HEK293 (cell line): ENCODE results near the gene MT1B.

Source experiments
- CTCF ChIA-PET: fragments of 350-600 bp; formaldehyde crosslinking; extraction: SDS; loops from one replicate; lab custom pipeline; 2021; ENCODE audit warnings: antibody characterized with exemption; lab: Yijun Ruan, JAX
- POLR2A ChIA-PET: fragments of 300-600 bp; formaldehyde crosslinking; extraction: SDS; loops from one replicate; lab custom pipeline; 2020; ENCODE audit warnings: antibody characterized with exemption, inconsistent platforms; lab: Yijun Ruan, JAX
- H3K27ac ChIP-seq: fragments of 200-500 bp; sonication (Bioruptor generic); 2 replicates; pipeline ENCODE4 v1.5.1; 2014; ENCODE audit warnings: low read depth, low read length, control low read depth, inconsistent platforms; ENCODE audit errors: extremely low read depth
- H3K36me3 ChIP-seq, 2 experiments: fragments of 200-500 bp in 1 of 2; sonication (Bioruptor generic) in 1 of 2; 1 replicate in 1 of 2; 2 replicates in 1 of 2; pipeline ENCODE4 v1.5.1; 2014 to 2017; ENCODE audit warnings: inconsistent platforms in 2 of 2, low read length in 2 of 2; ENCODE audit not compliant: control insufficient read depth in 2 of 2, insufficient read depth in 1 of 2
- H3K4me1 ChIP-seq: fragments of 200-500 bp; sonication (Bioruptor generic); 2 replicates; pipeline ENCODE4 v1.5.1; 2014; ENCODE audit warnings: mild to moderate bottlenecking, low read length, inconsistent platforms; ENCODE audit not compliant: control insufficient read depth, insufficient read depth
- H3K4me3 ChIP-seq: 2 replicates; pipeline ENCODE4 v1.5.1; 2011; ENCODE audit warnings: low read depth, mild to moderate bottlenecking, control low read depth, low read length, moderate library complexity
- H3K9me3 ChIP-seq: fragments of 200-500 bp; sonication (Bioruptor generic); 2 replicates; pipeline ENCODE4 v1.5.1; 2014; ENCODE audit warnings: low read depth, low read length, inconsistent platforms; ENCODE audit not compliant: control insufficient read depth, insufficient read depth
- OVOL3 ChIP-seq: fragments of 450-650 bp; formaldehyde crosslinking; IDR thresholded peaks from 2 replicates; pipeline ENCODE4 v1.5.1; 2016; ENCODE audit warnings: missing biosample characterization, missing genetic modification characterization
- PRDM1 ChIP-seq: fragments of 450-650 bp; formaldehyde crosslinking; IDR thresholded peaks from 2 replicates; pipeline ENCODE4; 2016; ENCODE audit warnings: missing biosample characterization, missing genetic modification characterization
- PRDM2 ChIP-seq: fragments of 450-650 bp; formaldehyde crosslinking; IDR thresholded peaks from 2 replicates; pipeline ENCODE4 v1.5.1; 2016; ENCODE audit warnings: missing biosample characterization, missing genetic modification characterization, borderline replicate concordance
- WT1 ChIP-seq: fragments of 450-650 bp; formaldehyde crosslinking; IDR thresholded peaks from 2 replicates; pipeline ENCODE4 v1.5.1; 2016; ENCODE audit warnings: missing biosample characterization, missing genetic modification characterization
- ZBTB10 ChIP-seq: fragments of 450-650 bp; formaldehyde crosslinking; IDR thresholded peaks from 2 replicates; pipeline ENCODE4 v1.5.1; 2016; ENCODE audit warnings: missing biosample characterization, missing genetic modification characterization
- ZBTB17 ChIP-seq: fragments of 450-650 bp; formaldehyde crosslinking; IDR thresholded peaks from 2 replicates; pipeline ENCODE4 v1.5.1; 2016; ENCODE audit warnings: missing biosample characterization, missing genetic modification characterization
- ZNF10 ChIP-seq: fragments of 450-650 bp; formaldehyde crosslinking; IDR thresholded peaks from 2 replicates; pipeline ENCODE4 v1.5.1; 2017; ENCODE audit warnings: missing biosample characterization, missing genetic modification characterization
- ZNF169 ChIP-seq: fragments of 450-650 bp; formaldehyde crosslinking; IDR thresholded peaks from 2 replicates; pipeline ENCODE4 v1.5.1; 2016; ENCODE audit warnings: missing biosample characterization, missing genetic modification characterization
- ZNF18 ChIP-seq: fragments of 450-650 bp; formaldehyde crosslinking; IDR thresholded peaks from 2 replicates; pipeline ENCODE4 v1.5.1; 2016; ENCODE audit warnings: missing biosample characterization, missing genetic modification characterization
- ZNF239 ChIP-seq: fragments of 450-650 bp; formaldehyde crosslinking; IDR thresholded peaks from 2 replicates; pipeline ENCODE4 v1.5.1; 2016; ENCODE audit warnings: missing biosample characterization, missing genetic modification characterization
- ZNF266 ChIP-seq: fragments of 450-650 bp; formaldehyde crosslinking; IDR thresholded peaks from 2 replicates; pipeline ENCODE4 v1.5.1; 2016; ENCODE audit warnings: missing biosample characterization, missing genetic modification characterization, low read depth
- ZNF426 ChIP-seq: fragments of 450-650 bp; formaldehyde crosslinking; IDR thresholded peaks from 2 replicates; pipeline ENCODE4 v1.5.1; 2017; ENCODE audit warnings: missing biosample characterization, missing genetic modification characterization, mild to moderate bottlenecking, inconsistent platforms, moderate library complexity
- ZNF48 ChIP-seq: fragments of 450-650 bp; formaldehyde crosslinking; IDR thresholded peaks from 2 replicates; pipeline ENCODE4 v1.5.1; 2016; ENCODE audit warnings: missing biosample characterization, missing genetic modification characterization
- ZNF518A ChIP-seq: fragments of 450-650 bp; formaldehyde crosslinking; conservative IDR thresholded peaks from 2 replicates; pipeline ENCODE4 v1.5.1; 2016; ENCODE audit warnings: low read depth, missing biosample characterization, missing genetic modification characterization
- ZNF626 ChIP-seq: fragments of 450-650 bp; sonication (Bioruptor Pico); formaldehyde crosslinking; IDR thresholded peaks from 2 replicates; pipeline ENCODE4 v1.5.1; 2018; ENCODE audit warnings: missing biosample characterization, missing genetic modification characterization, inconsistent platforms
- ZNF677 ChIP-seq: fragments of 450-650 bp; IDR thresholded peaks from 2 replicates; pipeline ENCODE4 v1.5.0; 2018; ENCODE audit warnings: missing biosample characterization, mild to moderate bottlenecking, missing genetic modification characterization, moderate library complexity
- ZNF830 ChIP-seq: fragments of 450-650 bp; IDR thresholded peaks from 2 replicates; pipeline ENCODE4 v1.5.0; 2018; ENCODE audit warnings: missing biosample characterization, missing genetic modification characterization, low read depth, mild to moderate bottlenecking, moderate library complexity
- ZSCAN23 ChIP-seq: fragments of 450-650 bp; formaldehyde crosslinking; IDR thresholded peaks from 2 replicates; pipeline ENCODE4 v1.5.1; 2016; ENCODE audit warnings: missing biosample characterization, missing genetic modification characterization
- ZSCAN5A ChIP-seq: fragments of 450-650 bp; formaldehyde crosslinking; IDR thresholded peaks from 2 replicates; pipeline ENCODE4 v1.5.1; 2016; ENCODE audit warnings: missing biosample characterization, missing genetic modification characterization

Gene MT1B

GRCh38 chr16:56640076-56640475, 11.6 kb upstream of the MT1B start (continued):
- TF ChIP-seq ZBTB10 (tag by site-specific recombination) (no peak), ZNF426 (no peak), ZNF10 (tag by site-specific recombination) (no peak), PRDM1 (tag by site-specific recombination) (no peak), ZNF266 (tag by site-specific recombination) (no peak), ZNF169 (tag by site-specific recombination) (no peak), OVOL3 (tag by site-specific recombination) (no peak), ZSCAN5A (tag by site-specific recombination) (no peak), PRDM2 (tag by site-specific recombination) (no peak)

- Histone ChIP-seq H3K36me3 (no peaks in the 10 kb centered on the region), H3K27ac (no peak overlapping the region), H3K4me3 (no peak overlapping the region), H3K9me3 (no peaks in the 10 kb centered on the region), H3K4me1 (no peaks in the 10 kb centered on the region)
- ChIA-PET POLR2A (no interaction called here), CTCF (interaction anchor here (0.6 to 1.1 kb wide), 2 partner anchors 61 to 285 kb away, joined by 3 to 4 read pairs; no protein-coding TSS in a partner anchor)
- no peak for TF ChIP-seq ZNF48
- TF ChIP-seq ZBTB17 (tag by site-specific recombination), result no peak
- TF ChIP-seq ZNF518A (tag by site-specific recombination), result no peak
- no peak for TF ChIP-seq ZSCAN23 (tag by site-specific recombination)
- TF ChIP-seq ZNF18 (tag by site-specific recombination), result no peak
- TF ChIP-seq WT1 (tag by site-specific recombination), result no peak
- no peak for TF ChIP-seq ZNF239 (tag by site-specific recombination)
- no peak for TF ChIP-seq ZNF830 (tag by site-specific recombination)
- no peak for TF ChIP-seq ZNF677 (tag by site-specific recombination)
- TF ChIP-seq ZNF626 (tag by site-specific recombination), result no peak
Measured at GRCh38 chr16:56641166-56641565, 10.5 kb upstream of the MT1B start.
